Left colon (tissue), 2 donors: ENCODE data around the gene CHCT1. TPM values are rescaled to one million over a fixed set of nuclear protein-coding genes. Genes with fewer than 3 reads are reported as not detected.
"Not testable (repeated sequence)": the region's sequence is repeated elsewhere in the genome, so short reads cannot be mapped to it uniquely, and the experiment has no call there.

Experiments used
- ATAC-seq: fragments of 200-7000 bp; cut with Tn5 transposase; one replicate; pipeline ENCODE4 v1.9.1; 2020; ENCODE audit warnings: mild to moderate bottlenecking, moderate library complexity
- DNase-seq, 2 donors: peaks; one replicate each; pipeline ENCODE4 v3.0.0-alpha.2; 2020
- intact Hi-C, 2 donors: fragments of 100-400 bp; cut with DNase I in 1 of 2; cut with micrococcal nuclease in 1 of 2; formaldehyde crosslinking; loops; one replicate each; pipeline versions ENCODE4 v1.11.2 to v1.14.0; 2022; cut with DNase I, micrococcal nuclease
- total RNA-seq, 2 donors: library from RNA; stranded (reverse); fragmentation: NEBNext Ultra II Directional; extraction: Animal tissue kit (Norgen Biotek cat#: 25700); gene quantifications; one replicate each; pipeline ENCODE4 v1.2.1, GENCODE V29; 2021
- donor health status: DM: no; HTN: no; CAD: no.
- donor health status: DM: yes; HTN: yes; CAD: no.

CHCT1 gene
- total RNA-seq, 2 donors from 2014 or later: not detected

DNA sequence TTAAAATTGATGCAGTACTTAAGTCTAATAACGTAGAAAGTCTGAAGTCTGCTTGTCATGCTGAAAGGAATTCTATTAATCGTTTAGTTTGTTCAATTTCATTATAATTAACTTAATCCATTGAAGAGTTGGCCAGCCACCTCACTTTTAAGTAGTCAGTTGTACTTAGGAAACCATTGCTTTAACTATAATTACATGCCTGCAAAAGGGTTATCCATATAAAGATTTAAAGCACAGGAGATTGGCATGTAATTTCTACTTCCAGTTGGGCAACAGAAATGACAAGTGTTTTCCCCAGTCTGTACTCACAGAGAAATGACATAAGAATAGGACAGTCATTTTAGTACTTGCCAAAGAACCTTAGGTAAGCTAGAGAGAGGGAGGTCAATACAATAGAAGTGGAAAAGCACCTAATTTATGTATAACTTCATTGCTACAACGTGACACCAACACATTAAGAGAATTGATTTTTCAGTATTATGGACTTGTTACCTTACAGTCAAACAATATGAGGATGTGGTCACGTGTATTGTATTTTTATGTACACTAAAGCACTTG lies 26.7 kb upstream of the CHCT1 start:
- no peak for DNase-seq
- intact Hi-C loops: no loop called here
- ATAC-seq: no peak

DNA sequence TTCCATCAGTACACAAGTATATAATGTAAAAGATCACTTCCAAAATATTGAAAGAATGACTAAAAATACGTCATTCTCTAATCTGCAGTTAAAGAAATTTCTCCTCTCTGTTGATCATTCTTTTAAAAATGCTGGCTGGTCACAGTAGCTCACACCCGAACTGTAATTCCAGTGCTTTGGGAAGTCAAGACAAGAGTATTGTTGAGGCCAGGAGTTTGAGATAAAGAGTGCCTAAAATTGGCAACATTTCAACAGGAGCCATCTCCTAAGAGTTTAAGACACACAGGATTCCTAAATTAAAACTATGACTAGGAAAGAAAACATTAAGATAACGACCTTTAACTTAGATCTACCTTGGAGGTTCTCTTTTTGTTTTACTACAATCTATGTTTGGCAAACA lies 25.9 kb upstream of the CHCT1 start:
- intact Hi-C loops: no loop called here
- no peak for DNase-seq
- ATAC-seq: no peak

DNA sequence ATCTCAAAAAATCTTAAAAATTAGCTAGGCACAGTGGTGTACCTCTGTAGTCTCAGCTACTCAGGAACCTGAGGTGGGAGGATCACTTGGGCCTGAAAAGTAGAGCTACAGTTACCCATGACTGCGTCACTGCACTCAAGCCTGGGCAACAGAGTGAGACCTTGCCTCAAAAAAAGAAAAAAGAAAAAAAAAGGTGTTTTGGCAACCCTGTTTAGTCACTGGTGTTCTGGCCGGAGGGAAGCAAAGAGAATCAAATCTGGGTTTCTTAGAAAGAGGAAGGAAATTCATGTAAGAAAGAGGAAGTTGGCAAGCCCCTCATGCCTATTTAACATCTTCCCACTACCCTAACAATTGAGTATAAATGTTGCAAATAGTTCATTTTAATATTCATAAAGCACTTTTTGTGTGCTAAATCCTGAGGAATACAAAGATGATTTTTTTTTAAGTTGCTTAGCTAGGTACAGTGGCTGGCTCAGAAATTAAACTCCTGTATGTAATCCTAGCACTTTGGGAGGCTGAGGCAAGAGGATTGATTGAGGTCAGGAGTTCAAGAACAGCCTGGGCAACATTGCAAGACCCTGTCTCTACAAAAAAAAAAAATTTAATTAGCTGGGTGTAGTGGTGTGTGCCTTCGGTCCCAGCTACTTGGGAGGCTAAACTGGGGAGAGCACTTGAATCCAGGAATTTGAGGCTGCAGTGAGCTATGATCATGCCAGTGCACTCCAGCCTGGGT lies 23.9 kb upstream of the CHCT1 start:
- DNase-seq: no peak
- no peak for ATAC-seq
- intact Hi-C loops: no loop called here

DNA sequence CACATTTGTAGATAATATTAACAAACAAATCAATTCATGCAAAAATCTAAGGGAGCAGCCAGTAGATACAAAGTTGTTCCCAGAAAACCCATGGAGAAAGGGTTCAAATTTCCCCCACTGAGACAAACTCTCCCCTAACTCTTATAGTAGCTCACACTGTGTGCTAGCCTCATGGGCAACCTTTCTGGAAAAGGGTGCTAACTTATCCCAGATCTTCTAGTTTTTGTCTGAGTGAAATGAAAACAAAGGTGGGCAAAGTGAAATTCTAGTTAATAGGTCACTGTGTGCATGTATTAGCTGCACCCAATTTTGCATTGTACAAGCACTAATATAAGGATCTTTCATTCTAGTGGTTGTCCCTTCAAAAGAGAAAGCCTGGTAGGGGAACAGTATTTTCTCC lies 20.5 kb upstream of the CHCT1 start:
- no peak for ATAC-seq
- DNase-seq: no peak
- intact Hi-C loops: no loop called here

DNA sequence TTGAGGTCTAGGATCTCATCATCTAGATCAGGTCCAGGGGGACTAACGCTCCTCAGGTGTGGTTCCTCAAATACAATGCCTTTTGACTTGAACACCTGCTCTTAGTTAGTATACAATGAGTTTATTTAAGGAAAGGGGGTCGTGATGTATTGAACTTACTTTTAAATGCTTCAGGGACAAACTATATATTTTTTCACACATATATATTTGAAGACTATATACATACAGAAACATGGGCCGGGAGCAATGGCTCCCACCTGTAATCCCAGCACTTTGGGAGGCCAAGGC lies 18.8 kb upstream of the CHCT1 start:
- no peak for ATAC-seq
- intact Hi-C loops: no loop called here
- DNase-seq: no peak

DNA sequence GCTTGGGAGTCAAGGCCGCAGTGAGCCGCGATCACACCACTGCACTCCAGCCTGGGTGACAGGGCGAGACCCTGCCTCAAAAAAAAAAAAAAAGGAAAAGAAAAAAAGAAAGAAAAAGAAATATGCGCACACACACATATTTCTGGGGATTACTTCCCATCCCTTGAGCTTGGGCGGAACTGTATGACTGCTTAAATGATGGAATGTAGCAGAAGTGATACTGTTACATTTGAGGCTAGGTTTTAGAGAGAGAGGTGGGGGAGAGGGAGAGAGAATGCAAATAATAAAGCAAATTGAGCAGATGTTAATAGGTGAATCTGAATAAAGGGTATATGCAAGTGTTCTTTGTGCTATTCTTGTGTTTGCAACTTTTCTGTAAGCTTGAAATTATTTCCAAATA lies 18.3 kb upstream of the CHCT1 start:
- intact Hi-C loops: no loop called here
- DNase-seq (no peak), ATAC-seq (no peak)

DNA sequence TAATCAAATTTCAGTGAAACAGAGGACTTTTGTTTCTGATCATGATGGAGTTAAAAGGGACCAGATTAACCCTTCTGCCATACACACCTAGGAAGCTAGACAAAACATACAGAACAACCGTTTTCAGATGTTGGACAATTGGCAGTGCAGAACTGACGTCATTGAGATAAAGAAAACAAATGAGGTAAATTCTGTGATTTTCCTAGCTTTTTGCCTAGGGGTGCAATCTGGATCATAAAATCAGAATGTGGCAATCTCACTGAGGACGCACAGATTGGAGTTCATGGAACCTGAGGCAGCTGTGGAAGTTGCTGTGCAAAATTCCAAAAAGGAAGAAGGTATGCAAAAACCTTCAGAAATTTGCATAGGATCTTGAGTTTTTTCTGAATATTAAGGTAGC lies 15.4 kb upstream of the CHCT1 start:
- no peak for DNase-seq
- intact Hi-C loops: no loop called here
- ATAC-seq: no peak

DNA sequence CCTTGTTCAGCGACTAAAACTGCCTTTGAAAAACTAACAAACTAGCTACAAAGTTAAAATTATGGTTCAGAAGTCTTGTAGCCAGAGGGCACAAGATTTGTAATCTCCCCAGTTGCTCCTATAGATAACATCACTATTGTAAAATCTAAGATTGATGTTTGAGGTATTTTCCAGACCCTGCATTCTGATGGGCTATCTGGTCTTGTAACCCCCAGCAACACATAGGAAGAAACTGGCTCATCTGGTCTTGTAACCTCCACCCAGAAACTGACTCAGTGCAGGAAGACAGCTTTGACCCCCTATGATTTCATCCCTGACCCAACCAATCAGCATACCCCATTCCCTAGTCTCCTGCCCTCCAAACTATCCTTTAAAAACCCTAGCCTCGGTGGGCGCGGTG lies 12.3 kb upstream of the CHCT1 start:
- intact Hi-C loops: no loop called here
- DNase-seq (no peak), ATAC-seq (no peak)

DNA sequence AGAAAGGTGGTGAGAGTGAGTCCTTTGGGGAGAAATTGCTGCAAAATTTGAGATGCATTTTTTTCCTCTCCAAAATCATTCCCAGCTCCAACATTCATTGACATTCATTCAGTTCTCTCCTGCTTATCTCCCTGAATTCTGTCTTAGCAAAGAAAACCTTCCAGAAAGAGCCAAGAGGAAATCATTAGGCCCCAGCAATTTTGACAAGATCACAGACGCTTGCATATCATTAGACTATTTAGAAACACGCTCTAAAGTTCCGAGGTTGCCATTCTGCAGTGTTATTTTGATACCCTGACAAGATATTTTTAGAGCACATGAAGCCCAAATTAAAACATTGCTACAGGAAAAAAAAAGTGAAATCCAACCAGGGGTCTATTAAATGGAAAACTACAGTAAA lies 9.6 kb upstream of the CHCT1 start:
- intact Hi-C loops: no loop called here
- ATAC-seq: no peak
- no peak for DNase-seq

DNA sequence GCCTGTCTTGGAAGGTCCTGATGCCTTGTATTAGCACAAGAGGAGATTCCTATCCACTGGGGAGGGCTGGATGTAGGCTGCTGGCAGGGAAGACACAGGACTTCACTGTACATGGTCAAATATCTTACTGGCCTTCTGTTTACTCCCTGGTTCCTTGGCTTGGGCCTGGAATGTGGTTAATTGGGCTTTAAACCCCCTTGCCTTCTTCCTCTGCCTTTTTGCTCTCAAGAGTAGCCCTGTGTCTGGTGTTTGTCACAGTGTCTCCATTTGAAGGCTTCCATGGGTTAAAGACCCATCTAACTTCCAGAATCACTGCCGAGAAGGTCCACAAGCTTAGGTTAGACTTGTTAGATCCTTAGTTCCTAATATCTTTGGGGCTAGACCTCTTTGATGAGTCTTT lies 7.1 kb upstream of the CHCT1 start:
- ATAC-seq: no peak
- no peak for DNase-seq
- intact Hi-C loops: no loop called here

DNA sequence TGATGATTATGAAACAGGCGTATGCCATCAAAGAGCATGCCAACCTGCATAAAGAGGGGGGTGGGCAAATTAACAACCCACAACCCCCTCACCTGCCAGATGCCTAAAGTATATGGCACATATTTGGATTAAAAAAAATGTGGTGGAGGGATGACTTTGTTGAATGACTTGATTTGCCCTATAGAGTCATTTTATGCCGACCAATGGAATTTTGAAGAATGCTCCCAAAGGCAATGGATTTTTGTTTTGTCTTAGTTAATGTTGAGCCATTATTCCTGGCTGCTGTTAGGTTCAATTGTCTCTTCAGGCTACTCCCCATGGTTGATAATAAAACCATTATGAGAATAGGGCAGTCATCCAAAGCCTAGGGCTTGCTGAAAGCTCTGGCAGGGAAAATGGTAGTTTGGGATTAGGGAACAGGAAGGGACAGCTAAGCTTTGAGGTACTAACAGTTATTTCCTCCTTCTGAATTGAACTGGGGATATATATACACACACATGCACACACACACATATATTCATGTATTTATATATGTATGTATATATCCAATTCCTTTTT lies 5.8 kb upstream of the CHCT1 start:
- intact Hi-C loops: no loop called here
- DNase-seq (no peak), ATAC-seq (peak; percentile 61)

DNA sequence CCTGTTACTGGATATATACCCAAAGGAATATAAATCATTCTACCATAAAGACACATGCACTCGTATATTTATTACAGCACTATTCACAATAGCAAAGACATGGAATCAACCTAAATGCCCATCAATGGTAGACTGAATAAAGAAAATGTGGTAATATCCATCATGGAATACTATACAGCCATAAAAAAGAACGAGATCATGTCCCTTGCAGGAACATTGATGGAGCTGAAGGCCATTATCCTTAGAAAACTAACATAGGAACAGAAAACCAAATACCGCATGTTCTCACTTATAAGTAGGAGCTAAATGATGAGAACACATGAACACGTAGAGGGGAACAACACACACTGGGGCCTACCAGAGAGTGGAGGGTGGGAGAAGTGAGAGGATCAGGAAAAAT lies 3.3 kb upstream of the CHCT1 start:
- intact Hi-C loops, DNase-seq, ATAC-seq: not testable (repeated sequence)

DNA sequence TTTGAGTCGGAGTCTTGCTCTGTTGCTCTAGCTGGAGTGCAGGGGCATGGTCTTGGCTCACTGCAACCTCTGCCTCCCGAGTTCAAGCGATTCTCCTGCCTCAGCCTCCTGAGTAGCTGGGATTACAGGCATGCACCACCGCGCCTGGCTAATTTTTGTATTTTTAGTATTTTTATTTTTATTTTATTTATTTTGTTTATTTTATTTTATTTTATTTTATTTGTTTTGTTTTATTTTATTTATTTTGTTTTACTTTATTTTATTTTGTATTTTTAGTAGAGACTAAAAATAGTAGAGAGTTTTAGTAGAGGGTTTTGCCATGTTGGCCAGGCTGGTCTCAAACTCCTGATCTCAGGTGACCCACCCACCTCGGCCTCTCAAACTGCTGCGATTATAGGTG lies 2.4 kb upstream of the CHCT1 start:
- intact Hi-C loops, DNase-seq, ATAC-seq: not testable (repeated sequence)

DNA sequence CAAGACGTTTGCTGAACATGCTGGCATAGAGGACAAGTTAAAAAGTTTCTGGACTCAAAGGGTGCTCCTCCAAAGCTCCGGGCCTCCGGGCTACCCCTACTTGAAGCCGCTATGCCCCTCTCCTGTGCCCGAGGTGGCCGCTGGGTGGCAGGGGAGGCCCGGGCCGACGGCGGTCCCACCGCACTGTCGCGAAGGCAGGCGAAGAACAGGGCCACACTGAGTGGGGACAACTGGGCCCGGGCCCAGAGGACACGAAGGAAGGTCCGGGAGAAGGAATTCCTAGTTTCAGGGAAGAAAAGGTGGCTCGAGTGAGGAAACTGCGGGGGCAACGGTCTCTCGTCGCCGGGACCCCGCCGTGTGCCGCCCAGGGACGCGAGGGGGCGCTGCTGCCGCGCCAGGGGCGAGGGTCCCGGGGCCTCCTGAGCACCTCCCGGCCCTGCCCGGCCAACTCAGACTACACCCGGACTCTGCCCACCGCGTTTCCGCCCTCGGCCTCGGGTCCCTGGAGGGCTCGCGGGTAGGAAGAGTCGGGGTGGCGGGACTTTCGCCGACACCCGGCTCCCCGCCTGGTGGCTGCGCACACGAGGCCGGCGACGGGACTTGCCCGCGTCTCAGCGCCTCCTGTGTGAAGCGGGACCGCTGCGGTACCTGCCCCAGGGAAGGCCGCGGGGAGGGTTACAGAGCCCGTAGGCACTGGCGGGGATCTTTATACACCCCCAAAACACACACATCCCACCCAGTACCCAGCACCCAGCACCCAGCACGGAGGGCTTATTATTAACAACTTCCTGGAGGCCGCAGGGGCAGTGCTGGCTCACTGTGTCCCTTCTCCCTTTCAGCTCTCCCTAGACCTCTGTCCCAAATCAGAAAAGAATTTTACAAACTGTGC lies 772 bp upstream of the CHCT1 start:
- peak; percentile 51 to 75 for DNase-seq
- intact Hi-C loops: no loop called here
- ATAC-seq: peak; percentile 96

DNA sequence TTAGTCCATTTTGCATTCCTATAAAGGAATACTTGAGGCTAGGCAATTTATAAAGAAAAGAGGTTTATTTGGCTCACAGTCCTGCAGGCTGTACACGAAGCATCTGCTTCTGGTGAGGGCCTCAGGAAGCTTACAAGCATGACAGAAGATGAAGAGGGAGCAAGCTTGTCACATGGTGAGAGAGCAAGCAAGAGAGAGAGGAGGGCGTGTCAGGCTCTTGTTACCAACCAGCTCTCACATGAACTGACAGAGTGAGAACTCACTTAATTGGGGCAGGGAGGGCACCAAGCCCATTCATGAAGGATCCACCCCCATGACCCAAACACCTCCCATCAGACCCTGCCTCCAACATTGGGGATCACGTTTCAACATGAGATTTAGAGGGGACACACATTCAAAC lies 1.6 kb downstream of the CHCT1 start:
- no peak for ATAC-seq

DNA sequence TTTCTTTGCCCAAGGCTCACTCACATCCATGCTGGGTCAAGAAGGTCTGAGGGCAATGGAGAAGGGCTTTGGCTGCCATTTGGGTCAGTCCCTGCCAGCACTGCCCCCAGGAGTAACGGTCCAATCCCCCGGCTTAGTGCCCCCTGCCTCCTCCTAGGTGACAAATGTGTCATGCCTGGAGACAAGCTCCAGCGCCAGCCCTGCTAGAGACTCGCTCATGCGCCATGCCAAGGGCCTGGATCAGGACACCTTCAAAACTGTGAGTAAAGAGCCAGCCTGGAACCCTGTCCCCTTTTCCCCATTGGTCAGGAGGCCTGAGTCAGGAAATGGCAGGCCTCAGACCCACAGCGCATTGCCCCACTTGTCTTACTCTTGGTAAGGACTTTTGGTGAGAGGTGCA lies 3.3 kb downstream of the CHCT1 start:
- intact Hi-C loops: no loop called here
- ATAC-seq: no peak
- DNase-seq: no peak

More for the DNA sequence above, 1.6 kb downstream of the CHCT1 start:
- intact Hi-C loops: no loop called here
- no peak for DNase-seq

DNA sequence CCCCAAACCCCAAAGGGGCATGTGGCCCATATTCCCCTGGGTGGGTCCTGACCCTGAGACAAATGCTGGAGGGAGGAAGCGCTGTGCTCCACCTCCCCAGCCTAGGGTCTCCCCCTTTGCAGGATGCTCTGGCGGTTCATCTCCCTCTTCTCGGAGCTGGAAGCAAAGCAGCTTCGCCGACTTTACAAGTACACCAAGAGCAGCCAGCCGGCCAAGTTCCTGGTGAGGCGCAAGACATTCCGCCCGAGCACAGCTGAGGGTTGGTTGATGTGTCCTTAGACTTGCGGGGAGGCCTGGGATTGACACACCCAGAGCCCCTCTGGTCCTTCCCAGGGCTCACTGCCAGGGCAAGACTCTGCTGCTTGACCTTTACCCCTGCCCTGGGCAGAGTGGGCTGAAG lies 4.3 kb downstream of the CHCT1 start:
- intact Hi-C loops: no loop called here
- no peak for DNase-seq
- ATAC-seq: no peak

DNA sequence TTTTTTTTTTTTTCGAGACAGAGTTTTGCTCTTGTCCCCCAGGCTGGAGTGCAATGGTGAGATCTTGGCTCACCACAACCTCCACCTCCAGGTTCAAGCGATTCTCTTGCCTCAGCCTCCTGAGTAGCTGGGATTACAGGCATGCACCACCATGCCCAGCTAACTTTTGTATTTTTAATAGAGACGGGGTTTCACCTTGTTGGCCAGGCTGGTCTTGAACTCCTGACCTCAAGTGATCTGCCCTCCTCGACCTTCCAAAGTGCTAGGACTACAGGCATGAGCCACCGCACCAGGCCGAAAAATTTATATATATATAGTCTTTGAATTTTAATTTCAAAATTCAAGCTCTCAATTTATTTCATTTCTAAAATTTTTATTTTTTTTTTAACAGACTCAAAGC lies 6.2 kb downstream of the CHCT1 start:
- ATAC-seq, DNase-seq, intact Hi-C loops: not testable (repeated sequence)

DNA sequence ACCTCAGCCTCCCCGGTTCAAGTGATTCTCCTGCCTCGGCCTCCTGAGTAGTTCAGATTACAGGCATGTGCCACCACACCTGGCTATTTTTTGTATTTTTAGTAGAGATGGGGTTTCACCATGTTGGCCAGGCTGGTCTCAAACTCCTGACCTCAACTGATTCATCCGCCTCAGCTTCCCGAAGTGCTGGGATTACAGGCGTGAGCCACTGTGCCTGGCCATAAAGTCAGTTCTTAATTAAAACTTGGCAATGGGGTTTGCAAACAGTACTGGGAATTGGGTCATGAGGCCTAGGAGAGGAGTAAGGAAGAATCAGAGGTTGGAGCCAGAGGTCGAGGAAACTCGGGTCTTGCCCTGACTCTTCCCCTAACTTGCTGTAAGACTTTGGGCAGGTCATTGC lies 8.3 kb downstream of the CHCT1 start:
- ATAC-seq, DNase-seq: not testable (repeated sequence)
- intact Hi-C loops: loop anchor here in 1 of 2 donors (10.0 kb wide), 1 partner anchor 206 kb away; no protein-coding TSS in a partner anchor
